Large intestine (tissue), 3 donors: ENCODE results near the gene CAMTA1. TPM values are rescaled to one million over a fixed set of nuclear protein-coding genes. Genes with fewer than 3 reads are reported as not detected.
"Not testable (repeated sequence)": the region's sequence is repeated elsewhere in the genome, so short reads cannot be mapped to it uniquely, and the experiment has no call there.

Experiments used
- DNase-seq, 2 donors: peaks; one replicate each; pipeline versions ENCODE4 v3.0.0 to v3.0.0-alpha.2; 2013
- H3K27ac ChIP-seq: one replicate; pipeline ENCODE4 v1.5.1; 2013; ENCODE audit warnings: low read length
- H3K27me3 ChIP-seq: 2 replicates; pipeline ENCODE4 v1.6.1; 2013; ENCODE audit warnings: low read length; ENCODE audit not compliant: control insufficient read depth, insufficient read depth
- H3K36me3 ChIP-seq: 2 replicates; pipeline ENCODE4 v1.6.1; 2013; ENCODE audit warnings: low read length; ENCODE audit not compliant: control insufficient read depth, insufficient read depth
- H3K4me1 ChIP-seq: one replicate; pipeline ENCODE4 v1.6.1; 2013; ENCODE audit warnings: low read length; ENCODE audit not compliant: control insufficient read depth, insufficient read depth
- H3K4me3 ChIP-seq: one replicate; pipeline ENCODE4 v1.5.1; 2013; ENCODE audit warnings: low read length
- H3K9me3 ChIP-seq: one replicate; pipeline ENCODE4 v1.6.1; 2013; ENCODE audit warnings: mild to moderate bottlenecking, low read depth, low read length, moderate library complexity; ENCODE audit not compliant: control insufficient read depth
- WGBS: methylation state at CpG from one replicate; pipeline ENCODE4 v1.1.5; 2013; ENCODE audit warnings: low lambda C conversion rate; ENCODE audit not compliant: insufficient coverage; 5-methylcytosine and 5-hydroxymethylcytosine counted together
- polyA plus RNA-seq: library from polyadenylated mRNA; unstranded; fragments of 120-200 nt; gene quantifications from one replicate; pipeline ENCODE4 v1.2.1, GENCODE V29; 2013

CAMTA1 gene
- polyA plus RNA-seq, 1 donor: 67.9 TPM

DNA sequence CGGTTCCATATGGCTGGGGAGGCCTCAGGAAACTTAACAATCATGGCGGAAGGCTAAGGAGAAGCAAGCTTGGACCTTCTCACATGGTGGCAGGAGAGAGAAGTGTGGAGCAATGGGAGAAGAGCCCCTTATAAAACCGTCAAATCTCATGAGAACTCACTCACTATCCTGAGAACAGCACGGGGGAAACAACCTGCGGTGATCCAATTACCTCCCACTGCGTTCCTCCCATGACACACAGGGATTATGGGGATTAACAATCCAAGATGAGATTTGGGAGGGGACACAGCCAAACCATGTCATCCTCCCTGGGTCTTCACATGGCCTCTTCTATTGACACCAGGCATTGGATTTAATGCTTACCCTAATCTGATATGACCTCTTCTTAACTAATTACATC lies 530.7 kb downstream of the CAMTA1 start:
- Histone ChIP-seq H3K4me3 (no peak overlapping the region), H3K4me1 (no peaks in the 10 kb centered on the region), H3K27ac (no peak overlapping the region), H3K27me3 (no peaks in the 10 kb centered on the region), H3K9me3 (no peaks in the 10 kb centered on the region), H3K36me3 (no peaks in the 10 kb centered on the region)
- no CpG with 5 or more reads among the region's 6 CpGs for WGBS
- DNase-seq: no peak

DNA sequence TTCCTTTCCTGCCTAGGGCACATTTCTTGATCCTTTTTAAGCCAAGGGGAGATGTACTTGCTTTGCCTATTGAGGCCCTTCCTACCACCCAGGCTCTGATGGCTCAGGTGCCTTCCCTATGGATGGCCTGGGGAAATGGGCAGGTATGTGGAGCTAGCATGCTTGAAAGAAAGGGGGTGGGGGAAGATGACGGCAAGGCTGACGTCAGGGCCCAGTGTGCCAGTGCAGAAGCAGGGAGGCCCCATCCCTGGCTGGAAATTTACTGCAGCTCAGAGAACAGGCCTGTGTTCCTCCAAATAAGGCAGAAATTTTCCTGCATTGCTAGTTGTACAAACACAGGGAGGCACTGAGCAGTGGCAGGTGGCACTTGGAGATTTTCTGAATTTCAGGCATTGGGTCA lies 532.6 kb downstream of the CAMTA1 start:
- Histone ChIP-seq H3K36me3 (no peaks in the 10 kb centered on the region), H3K9me3 (no peaks in the 10 kb centered on the region), H3K27ac (no peak overlapping the region), H3K4me3 (no peak overlapping the region), H3K4me1 (no peaks in the 10 kb centered on the region), H3K27me3 (no peaks in the 10 kb centered on the region)
- WGBS: no CpG with 5 or more reads among the region's 2 CpGs
- no peak for DNase-seq

DNA sequence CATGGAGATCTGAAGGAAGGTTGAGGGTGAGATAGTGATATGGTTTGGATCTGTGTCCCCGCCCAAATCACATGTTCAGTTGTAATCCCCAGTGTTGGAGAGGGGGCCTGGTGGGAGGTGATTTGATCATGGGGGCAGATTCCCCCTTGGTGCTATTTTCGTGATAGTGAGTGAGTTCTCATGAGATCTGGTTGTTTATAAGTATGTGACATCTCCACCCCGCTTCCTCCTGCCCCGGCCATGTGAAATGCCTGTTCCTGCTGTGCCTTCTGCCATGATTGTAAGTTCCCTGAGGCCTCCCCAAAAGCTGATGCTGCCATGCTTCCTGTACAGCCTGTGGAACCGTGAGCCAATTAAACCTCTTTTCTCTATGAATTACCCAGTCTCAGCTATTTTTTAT lies 533.9 kb downstream of the CAMTA1 start:
- H3K27me3 ChIP-seq: no peaks in the 10 kb centered on the region
- no peaks in the 10 kb centered on the region for H3K4me1 ChIP-seq
- WGBS: 80% methylated on average over 2 of the region's 5 CpGs
- H3K4me3 ChIP-seq: no peak overlapping the region
- no peak overlapping the region for H3K27ac ChIP-seq
- no peak for DNase-seq
- H3K36me3 ChIP-seq: no peaks in the 10 kb centered on the region
- no peaks in the 10 kb centered on the region for H3K9me3 ChIP-seq

DNA sequence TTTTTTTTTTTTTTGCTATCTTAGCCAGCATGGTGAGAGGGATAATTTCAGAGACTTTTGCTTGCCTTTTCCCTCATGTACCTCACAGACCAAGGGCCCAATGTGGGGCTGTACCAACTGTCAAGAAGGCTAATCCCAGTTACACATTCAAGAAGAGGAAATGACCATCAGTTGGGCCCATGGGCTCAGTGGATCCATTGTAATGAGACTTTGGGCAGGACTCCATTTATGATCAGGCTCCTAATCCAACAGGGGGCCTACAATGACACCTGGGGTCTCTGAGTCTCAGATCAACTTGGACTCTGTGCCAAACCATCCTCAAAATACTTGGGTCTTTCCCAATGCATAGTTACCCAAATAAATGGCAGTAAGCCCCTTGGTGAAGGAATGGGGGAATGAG lies 535.4 kb downstream of the CAMTA1 start:
- Histone ChIP-seq H3K4me3 (no peak overlapping the region), H3K36me3 (no peaks in the 10 kb centered on the region), H3K4me1 (no peaks in the 10 kb centered on the region), H3K9me3 (no peaks in the 10 kb centered on the region), H3K27me3 (no peaks in the 10 kb centered on the region), H3K27ac (no peak overlapping the region)
- DNase-seq: no peak

DNA sequence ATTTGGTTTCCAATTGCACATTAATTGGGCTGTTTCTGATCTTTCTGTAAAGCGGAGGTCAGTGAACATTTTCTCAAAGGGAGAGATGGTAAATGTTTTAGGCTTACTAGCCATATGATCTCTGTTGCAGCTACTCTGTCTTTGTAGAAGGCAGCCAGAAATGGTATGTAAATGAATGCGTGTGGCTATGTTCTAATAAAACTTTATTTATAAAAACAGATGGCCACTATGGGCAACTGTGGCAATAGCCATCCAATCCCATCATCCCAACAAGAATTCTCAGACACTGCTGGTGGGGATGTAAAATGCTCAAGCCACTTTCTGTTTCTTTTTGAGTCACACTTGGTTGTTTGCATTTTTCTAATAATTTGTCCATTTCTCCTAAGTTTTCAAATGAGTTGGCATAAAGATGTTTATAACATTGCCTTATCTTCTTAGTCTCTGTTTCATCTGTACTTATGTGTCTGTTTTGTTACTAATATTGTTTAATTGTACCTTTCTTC lies 537.1 kb downstream of the CAMTA1 start:
- H3K36me3 ChIP-seq: no peaks in the 10 kb centered on the region
- H3K9me3 ChIP-seq: no peaks in the 10 kb centered on the region
- WGBS: 83% methylated on average over 1 of the region's 2 CpGs
- DNase-seq: no peak
- no peaks in the 10 kb centered on the region for H3K27me3 ChIP-seq
- H3K4me1 ChIP-seq: no peaks in the 10 kb centered on the region
- H3K4me3 ChIP-seq: no peak overlapping the region
- no peak overlapping the region for H3K27ac ChIP-seq

DNA sequence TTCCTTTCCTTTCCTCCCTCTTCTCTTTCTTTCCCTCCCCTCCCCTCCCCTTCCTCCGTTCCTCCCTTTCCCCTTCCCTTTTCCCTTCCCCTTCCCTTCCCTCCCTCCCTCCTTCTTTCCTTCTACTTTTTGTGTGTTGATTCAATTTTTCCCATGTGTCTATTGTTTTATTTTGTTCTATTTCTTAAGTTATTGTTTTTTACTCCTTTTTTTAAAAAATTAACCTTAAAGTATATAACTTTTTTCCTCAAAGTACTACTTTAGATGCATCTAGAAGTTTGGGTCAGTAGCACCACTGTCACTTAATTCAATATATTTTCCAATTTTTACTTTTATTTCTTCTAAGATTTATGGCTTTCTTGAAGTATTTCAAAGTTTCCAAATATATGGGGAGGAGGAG lies 537.7 kb downstream of the CAMTA1 start:
- no CpG with 5 or more reads among the region's 1 CpG for whole genome bisulfite sequencing
- H3K4me1 ChIP-seq: no peaks in the 10 kb centered on the region
- H3K4me3 ChIP-seq: no peak overlapping the region
- no peaks in the 10 kb centered on the region for H3K9me3 ChIP-seq
- H3K27ac ChIP-seq: no peak overlapping the region
- no peaks in the 10 kb centered on the region for H3K27me3 ChIP-seq
- H3K36me3 ChIP-seq: no peaks in the 10 kb centered on the region
- no peak for DNase-seq

DNA sequence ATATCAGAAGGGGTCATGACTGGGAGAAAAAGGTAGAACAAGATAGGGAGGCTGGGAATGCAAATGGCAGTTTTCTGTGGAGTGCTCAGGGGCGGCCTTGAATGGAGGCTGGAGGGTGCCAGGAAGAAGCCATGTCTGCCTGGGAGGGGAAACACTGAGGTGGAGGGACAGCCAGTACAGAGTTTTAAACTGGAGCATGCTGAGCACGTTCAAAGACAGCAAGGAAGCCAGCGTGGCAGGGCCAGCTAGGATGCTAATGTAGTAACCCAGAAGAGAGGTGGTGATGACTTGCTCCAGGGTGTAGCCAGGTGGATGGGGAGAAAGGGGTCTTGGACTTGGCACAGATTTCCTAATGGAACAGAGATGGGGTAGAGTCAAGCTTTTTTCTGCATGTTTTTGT lies 540.0 kb downstream of the CAMTA1 start:
- no peaks in the 10 kb centered on the region for H3K36me3 ChIP-seq
- H3K4me3 ChIP-seq: no peak overlapping the region
- no peak overlapping the region for H3K27ac ChIP-seq
- no peaks in the 10 kb centered on the region for H3K4me1 ChIP-seq
- no peak for DNase-seq
- no peaks in the 10 kb centered on the region for H3K27me3 ChIP-seq
- WGBS: no CpG with 5 or more reads among the region's 3 CpGs
- no peaks in the 10 kb centered on the region for H3K9me3 ChIP-seq

DNA sequence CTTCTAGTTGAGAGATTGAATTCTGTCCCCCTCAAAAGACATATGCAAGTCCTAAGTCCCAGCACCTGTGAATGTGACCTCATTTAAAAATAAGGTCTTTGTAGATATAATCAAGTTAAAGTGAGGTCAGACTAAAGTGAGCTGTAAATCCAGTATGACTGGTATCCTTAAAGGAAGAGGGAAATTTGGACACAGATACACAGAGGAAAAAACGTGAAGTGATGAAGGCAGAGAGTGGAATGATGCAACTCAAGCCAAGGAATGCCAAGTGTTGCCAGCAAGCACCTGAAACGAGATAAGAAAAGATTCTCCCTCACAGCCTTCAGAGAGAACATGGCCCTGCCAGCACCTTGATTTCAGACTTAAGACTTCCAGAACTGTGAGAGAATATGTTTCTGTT lies 541.1 kb downstream of the CAMTA1 start:
- H3K36me3 ChIP-seq: no peaks in the 10 kb centered on the region
- no peak for DNase-seq
- H3K9me3 ChIP-seq: no peaks in the 10 kb centered on the region
- no peaks in the 10 kb centered on the region for H3K27me3 ChIP-seq
- WGBS: no CpG with 5 or more reads among the region's 2 CpGs
- no peaks in the 10 kb centered on the region for H3K4me1 ChIP-seq
- H3K4me3 ChIP-seq: no peak overlapping the region
- no peak overlapping the region for H3K27ac ChIP-seq

DNA sequence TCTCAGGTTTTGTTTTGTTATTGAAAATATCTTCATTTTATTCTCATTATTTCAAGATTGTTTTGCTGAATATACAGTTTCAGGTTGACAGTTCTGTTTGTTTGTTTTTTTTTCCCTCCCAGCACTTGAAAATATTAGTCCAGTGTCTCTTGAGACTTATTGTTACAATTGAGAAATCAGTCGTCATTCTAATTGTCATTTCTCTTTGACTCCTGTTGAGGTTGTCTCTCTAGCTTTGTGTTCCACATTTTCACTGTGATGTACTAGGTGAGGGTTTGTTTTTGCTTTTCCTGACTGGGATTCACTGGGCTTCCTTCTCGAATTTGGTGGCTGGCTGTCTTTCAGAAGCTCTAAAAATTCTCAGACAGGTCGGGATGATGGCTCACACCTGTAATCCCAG lies 542.6 kb downstream of the CAMTA1 start:
- Histone ChIP-seq H3K4me3 (no peak overlapping the region), H3K9me3 (no peaks in the 10 kb centered on the region), H3K4me1 (no peaks in the 10 kb centered on the region), H3K27ac (no peak overlapping the region), H3K27me3 (peaks cover 2% of the 10 kb centered on the region), H3K36me3 (no peaks in the 10 kb centered on the region)
- 100% methylated on average over 1 of the region's 3 CpGs for WGBS
- no peak for DNase-seq

DNA sequence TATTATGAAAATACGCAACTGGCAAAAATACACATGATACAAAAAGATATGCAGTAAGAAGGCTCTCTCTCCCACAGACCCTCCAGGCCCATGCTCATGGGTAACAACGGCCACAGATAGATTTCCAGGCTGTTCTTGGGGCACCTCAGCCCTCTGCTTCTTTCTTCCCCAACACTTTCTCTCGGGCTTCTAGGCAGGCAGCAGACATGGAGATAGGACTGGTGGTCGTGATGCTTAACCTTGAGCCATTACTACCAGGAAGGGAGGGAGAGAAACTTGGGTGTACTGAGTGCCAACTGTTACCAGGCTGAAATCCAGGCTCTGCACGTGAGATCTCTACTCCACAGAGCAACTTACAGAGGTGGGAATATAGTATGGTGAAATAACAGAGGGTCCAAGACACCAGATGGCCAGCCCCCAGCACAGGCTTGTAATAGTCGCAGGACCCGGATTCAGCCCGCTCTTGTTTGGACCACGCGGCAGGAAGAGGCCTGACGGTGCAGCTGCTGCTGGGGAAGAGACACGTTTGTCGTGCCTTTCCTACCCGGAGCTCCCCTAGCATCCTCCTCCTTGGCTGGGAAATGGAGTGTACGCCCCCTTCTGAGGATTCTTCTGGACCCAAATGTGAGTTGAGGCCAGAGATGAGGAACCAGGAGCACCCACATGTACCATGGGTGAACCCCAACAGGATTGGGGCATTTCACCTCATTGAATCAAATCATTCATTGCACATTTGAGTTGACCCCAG lies 544.8 kb downstream of the CAMTA1 start:
- H3K27ac ChIP-seq: no peak overlapping the region
- DNase-seq: no peak
- H3K9me3 ChIP-seq: no peaks in the 10 kb centered on the region
- WGBS: no CpG with 5 or more reads among the region's 15 CpGs
- peaks cover 9% of the 10 kb centered on the region for H3K27me3 ChIP-seq
- no peak overlapping the region for H3K4me3 ChIP-seq
- H3K4me1 ChIP-seq: no peaks in the 10 kb centered on the region
- H3K36me3 ChIP-seq: no peaks in the 10 kb centered on the region

DNA sequence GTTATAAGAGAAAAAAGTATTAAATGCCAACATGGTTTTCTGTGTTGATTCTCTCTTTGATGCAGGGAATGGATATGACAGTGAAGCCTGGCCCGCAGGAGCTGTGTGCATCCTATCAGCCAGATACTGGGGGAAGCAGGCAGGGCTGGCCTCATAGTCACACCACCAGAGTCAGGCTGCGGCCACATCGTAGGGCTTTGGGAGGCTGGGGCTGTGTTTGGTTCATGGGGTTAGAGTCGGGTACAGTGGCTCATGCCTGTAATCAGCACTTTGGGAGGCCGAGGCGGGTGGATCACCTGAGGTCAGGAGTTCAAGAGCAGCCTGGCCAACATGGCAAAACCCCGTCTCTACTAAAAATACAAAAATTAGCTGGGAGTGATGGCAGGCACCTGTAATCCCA lies 545.5 kb downstream of the CAMTA1 start:
- H3K36me3 ChIP-seq, H3K9me3 ChIP-seq, H3K27ac ChIP-seq, H3K27me3 ChIP-seq, DNase-seq, H3K4me1 ChIP-seq, H3K4me3 ChIP-seq: not testable (repeated sequence)
- WGBS: no CpG with 5 or more reads among the region's 7 CpGs
